Inflammatory macrophage (primary cell): ENCODE data around the gene TEAD1.
"Not testable (repeated sequence)": the region's sequence is repeated elsewhere in the genome, so short reads cannot be mapped to it uniquely, and the experiment has no call there.

Experiments
- DNase-seq, 2 donors: peaks; one replicate each; pipeline ENCODE4 v3.0.0-alpha.2; 2020 to 2022

The TEAD1 gene

DNA sequence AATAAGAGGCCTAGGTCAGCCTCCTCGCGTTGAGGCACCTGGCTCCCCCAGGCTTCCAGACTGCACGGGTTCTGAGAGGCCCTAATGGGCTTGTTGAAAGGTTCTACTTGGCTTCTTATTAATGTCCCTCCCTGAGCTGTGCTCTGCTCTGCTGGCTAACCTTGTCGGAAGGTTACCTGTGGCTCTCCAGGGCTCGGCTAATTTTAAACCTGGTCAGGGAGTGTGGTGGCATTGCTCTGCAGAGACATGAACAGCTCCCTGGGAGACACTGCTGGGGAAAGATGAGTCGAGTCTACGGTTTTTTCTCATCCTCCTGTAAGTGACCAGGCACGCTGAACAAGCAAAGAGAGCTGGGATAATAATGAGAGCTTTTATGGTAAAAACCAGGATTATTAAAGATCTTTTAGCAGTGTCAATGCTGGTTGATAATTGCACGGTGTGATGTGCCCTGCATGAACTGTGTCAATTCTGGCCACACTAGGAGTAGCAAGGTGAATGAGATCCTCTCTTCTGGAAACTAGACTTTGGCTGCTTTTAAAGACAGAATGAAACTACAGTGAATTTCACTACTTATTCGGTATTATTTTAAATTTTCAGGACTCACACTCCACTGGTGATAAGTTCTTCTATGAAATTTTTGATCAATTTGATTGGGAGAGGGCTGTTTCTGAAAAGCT, 70.7 kb downstream of the TEAD1 start:
- no peak for DNase-seq

DNA sequence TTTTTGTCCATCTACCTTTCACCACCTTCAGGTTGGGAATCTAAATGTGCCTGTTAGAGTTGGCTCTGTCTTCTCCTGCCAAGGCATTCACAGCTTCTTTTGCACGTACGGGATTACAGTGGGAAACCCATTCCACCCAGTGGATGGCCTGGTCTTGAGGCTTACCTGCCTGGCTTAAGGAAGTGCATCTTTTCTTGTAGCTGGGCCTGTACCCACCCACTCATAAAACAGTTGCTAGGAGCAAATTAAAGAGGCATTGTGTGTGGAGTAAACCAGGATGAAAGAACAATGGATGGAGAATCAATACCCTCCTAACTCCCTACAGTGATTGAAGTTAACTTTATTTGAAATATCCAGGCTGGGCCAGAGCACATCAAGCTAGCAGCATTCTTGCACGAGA, 71.6 kb downstream of the TEAD1 start:
- no peak for DNase-seq

DNA sequence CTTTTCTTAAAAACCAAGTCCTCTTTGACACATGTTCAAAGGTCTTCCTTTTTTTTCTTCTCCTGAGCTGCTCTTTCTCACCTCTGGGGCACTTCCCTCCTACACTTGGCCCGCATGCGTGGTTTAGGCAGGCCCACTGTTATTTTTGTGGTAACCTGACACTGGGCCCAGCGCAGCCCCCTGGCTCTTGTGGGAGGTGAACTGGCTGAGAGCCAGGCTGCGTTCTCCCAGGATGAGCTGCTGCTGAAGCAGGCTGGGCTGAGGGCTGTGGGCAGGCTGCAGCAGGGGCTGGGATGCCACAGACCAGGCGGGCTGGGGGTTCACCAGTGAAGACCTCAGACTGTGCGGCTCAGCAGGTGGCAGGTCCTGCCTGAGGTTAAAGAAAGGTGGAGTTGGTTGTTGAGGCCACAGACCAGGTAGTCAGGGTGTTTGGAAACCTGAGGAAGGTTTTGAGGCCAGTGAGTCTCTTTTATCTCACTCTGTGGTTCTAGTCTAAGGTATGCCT, 72.4 kb downstream of the TEAD1 start:
- DNase-seq, result no peak

DNA sequence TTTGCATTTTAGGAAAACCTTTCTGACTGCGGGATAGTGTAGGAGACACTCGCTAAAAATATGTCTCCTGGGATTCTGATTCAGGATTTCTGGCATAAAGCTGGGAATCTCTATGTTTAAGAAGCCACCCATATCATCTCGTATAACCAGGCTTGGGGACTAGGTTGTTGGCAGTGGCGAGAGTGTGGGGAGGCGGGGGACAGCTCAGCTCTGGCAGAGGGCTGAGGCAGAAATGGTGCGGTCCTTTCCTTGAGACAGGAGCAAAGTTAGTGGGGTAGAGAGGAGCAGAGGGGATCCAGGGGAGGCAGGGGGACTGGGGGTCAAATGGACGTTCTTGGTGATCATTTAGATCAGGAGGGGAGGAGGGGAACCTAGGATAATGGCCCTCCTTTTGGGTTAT, 74.3 kb downstream of the TEAD1 start:
- no peak for DNase-seq

DNA sequence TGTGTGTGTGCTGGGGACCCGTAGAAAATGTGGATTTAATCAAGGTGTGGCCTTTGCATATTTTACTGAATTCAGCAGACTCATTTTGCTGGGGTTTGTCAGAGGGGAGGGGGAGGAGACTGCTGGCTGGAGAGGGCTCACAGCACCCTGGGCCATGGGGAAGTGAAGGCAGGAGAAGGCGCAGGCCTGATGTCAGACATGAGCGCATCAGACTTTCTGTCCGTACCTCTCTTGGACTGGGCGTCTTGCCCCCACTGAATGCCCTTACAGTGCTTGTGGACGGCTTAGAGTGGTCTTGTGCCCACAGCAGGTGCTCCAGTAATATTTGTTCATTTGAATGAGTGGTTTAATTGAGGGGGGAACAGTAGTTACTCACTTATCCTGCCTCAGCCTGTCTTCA, 75.2 kb downstream of the TEAD1 start:
- DNase-seq, result no peak

DNA sequence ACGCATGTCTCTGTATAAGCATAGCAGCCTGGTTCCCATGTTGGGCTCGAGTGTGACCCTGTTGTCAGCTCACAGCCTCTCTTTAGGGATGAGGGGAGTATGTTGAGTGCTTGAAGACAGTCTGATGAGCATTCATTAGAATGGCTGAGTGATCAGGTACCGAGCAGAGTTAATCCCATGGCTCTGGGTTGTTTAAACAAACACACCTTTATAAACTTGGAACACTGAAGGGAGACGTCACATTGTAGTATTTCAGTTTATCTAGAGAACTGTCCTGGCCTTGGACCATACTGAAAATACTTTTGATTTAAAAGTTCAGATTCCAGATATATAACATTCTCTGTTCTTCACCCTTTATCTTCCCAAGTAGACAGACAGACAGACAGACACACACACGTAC, 76.0 kb downstream of the TEAD1 start:
- DNase-seq, result no peak

DNA sequence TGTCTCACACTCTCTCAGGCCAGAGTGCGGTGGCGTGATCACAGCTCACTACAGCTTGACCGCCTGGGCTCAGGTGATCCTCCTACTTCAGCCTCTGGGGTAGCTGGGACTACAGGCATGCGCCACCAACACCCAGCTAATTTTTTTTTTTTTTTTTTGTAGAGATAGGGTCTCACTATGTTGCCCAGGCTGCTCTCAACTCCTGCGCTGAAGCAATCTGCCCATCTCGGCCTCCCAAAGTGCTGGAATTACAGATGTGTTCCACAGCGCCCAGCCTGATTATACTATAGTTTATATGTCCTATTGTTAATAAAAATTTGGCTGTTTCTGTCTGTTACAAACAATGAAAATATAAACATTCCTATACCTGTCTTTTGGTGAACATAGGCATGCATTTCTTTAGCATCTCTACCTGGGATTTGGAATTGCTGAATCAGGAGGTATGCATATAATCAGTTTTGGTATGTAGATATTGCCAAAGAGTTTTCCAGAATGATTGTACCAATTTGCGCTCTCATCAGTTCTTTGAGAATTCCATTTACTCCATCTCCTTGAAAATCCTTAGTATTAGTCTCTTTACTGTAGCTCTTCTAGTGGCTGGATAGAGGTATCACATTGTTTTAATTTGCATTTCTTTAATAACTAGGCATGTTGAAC, 78.8 kb downstream of the TEAD1 start:
- DNase-seq, result no peak

DNA sequence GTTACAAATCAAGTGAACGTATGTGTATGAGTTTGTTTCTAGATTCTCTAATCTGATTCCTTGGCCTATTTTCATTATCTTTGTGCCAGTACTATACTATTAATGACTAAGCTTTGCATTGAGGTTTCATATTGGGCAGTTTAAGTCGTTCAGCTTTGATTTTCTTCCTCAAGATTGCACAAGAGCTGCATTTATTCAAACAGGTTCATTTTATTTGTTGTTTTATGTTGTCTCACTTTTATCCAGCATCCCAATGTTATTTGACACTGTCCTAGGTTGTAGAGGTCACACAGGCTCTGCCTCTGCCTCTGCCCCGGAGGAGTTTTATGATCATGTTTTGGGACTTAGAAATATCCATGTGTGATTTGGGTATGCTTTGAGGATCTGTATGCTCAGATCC, 79.8 kb downstream of the TEAD1 start:
- DNase-seq, result no peak

DNA sequence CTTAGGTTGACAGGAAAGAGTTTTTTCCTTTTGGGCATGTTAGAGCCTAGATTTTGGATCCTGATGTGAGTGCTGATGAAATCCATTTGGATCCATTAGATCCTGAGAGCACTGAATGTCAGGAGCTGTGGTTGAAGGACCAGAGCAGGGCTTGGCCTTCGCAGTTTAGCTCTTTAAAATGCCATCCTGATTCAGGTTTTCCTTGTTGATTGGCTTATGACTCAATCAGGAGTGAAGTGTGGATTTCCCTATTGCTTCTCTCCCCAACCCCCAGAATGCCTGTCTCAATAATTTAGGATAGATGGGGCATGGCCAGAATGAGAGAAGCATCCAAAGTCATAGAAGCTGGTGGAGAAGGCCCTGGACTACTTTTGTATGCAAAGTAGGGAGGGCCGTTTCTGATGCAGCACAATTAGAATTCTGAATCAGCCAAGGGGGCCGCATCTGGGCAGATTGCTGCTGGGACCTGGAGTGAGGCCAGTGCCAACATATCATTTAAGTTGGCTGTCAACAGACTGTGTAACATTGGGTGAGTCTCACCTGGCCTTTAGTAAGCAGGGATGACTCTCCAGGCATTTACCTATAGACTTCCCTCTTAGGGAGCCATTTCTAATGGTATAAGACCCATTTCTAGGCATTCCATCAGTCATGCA, 80.5 kb downstream of the TEAD1 start:
- no peak for DNase-seq

DNA sequence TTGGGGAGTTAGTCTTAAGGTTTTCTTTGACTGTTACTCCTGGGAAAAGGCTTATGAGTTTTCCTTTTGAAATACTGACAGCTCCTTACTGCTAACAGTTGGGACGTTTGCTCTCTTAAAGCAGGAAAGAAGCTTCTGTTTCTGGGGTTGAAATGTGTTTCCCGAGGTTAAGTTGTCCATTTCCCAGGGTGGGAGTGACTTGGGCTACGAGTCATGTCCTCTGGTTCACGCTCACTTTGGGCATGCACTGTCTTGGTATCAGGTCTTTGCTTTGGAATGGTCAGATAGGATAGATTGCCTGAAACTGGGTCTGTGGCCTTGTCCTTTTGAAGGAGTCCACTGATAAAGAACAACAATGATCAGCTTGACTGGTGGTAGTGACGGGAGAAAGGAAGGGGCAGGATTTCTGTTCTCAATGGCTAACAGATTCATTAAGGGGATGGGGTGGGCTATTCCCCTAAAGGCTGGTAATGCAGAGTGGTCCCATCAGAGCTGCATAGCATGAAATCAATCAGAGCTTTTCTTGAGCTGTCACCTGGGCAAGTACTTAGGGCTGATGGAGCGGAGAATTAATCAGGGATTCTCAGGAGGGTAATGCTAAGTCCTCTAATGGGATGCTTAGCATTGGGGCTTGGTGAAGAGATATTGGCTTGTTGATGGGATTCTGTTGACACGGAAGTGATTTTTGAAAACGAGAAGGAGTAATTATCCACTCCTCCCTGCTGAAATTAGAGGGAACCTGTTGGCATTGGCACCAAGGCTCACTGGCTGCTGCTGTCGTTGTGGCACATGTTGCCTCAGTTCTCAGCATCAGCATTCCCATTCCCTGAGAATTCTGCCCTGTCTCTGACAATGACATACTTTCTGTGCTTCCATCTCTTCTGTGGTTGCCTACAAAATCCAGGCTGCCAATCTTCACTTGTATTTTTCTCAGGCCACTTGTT, 81.6 kb downstream of the TEAD1 start:
- no peak for DNase-seq

DNA sequence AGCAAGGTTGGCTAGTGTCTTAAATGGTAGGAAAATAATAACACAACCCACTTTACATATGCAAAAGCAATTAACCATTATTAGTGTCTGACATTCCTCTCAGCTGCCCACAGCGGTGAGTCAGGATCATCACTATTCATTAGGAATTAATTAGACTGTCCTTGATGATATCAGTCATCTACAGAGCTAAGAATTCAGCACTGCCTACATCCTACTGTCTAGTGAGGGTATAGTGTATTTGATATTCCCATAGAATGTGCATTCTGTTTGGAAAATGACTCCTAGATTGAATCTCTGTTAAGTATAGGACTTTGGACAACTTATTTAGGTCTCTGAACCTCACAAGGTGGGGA, 82.2 kb downstream of the TEAD1 start:
- no peak for DNase-seq

DNA sequence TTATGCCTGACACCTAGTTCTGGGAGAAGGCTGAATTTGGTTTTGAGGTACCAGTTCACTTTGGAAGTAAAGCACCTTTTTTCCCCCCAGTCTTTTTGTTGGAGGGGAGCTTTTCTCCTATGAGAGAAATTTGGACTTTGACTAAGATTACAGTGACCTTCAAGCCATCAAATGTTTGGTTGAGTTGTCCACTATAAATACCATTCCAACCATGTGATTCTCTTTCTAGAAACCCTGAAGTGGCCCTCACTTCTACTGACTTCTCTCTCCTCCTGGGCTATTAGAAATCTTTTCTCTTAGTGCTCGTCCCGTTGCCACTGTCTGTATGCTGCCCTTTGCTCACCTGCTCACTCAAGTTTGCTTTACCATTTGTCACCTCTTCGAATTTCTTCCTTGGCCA, 82.6 kb downstream of the TEAD1 start:
- no peak for DNase-seq

DNA sequence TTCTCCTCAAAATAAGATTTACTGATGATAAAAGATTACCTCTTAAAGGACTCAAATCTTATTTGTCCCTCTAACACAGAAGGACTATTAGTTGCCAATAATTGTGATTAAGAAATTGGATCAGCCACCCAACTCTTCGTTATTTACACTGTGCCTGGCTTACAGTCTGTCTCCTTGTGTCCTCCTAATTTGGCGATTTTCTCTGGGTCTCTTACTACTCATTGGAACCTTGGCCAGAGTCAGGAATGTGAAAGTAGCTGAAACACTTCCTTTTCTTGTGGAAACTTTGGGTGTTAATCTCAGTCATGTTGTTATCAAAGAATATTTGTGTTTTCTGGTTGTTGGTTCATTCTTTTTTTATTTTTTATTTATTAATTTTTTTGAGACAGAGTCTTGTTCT, 83.2 kb downstream of the TEAD1 start:
- DNase-seq, result no peak

DNA sequence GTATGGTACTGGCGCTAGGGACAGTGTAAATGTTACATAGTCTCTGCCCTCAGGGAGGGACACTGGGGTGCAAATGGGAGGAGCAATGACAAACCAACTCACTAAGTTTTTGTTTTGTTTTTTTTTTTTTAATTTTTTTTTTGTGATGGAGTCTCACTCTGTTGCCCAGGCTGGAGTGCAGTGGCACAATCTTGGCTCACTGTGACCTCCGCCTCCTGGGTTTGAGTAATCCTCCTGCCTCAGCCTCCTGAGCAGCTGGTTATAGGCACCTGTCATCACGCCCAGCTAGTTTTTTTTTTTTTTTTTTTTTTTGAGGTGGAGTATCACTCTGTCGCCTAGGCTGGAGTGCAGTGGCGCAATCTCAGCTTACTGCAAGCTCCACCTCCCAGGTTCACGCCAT, 83.9 kb downstream of the TEAD1 start:
- DNase-seq, result not testable (repeated sequence)

DNA sequence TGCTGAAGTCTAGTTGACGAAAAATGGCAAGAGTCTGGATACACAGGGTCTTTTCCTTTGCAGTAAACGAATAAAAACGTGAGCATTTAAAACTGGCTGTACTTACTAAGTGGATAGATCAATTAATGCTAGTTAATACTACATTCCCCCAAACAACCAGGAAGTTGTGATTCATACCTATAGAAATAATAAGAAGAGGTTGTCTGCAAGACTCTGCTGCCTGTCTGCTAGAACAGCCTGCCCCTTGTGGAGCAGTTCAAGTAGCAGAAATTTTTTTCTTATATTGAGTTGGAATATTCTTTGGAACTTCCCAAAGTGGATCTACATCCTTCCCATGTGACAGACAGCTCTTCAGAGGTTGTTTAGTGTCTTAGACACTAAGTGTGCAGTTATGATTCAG, 86.8 kb downstream of the TEAD1 start:
- no peak for DNase-seq

DNA sequence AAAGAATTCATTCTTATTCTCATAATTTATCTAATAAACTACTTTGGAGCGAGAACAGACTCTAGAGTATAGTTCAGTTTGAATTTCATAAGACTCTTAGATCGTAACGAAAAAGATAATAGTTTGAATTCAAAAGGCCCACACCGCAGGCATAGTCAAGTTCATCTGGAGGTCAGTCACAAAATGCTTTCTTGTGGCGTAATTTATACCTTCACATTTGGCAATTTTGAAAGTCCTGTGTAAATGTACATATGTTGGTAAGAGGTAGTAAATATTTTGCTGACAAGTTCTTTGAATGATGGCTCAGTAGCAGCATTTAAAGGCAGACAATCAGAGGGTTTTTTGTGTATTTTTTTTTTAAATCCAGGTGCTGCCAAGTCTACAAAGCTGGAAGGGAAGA, 88.1 kb downstream of the TEAD1 start:
- no peak for DNase-seq

DNA sequence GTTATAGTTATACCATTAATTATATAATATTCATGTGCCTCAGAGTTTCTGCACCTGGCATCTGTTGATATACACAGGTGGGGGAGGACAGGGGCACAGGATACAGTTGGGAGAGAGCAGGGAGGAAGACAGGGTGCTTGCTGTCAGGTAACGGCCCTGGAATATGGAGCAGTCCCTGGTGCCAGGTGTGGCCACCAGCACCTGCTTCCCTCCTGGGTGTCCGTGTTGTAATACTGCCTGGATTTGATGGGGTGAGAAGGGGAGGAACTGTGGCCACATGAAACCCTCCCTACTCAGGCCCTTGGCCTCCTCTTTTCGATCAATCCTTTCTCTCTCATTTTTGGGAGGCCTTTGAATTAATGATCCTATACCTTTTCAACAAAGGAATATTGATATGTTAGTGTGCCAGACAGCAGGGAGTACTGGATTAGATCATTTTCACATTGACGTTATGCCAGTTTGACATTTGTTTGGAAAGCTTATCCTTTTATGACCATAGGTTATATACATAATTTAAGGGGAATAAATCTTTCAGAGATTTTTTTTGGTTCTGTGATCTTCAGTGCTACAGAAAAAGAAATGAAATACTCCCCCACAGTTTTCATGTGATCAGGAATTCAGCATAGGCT, 88.6 kb downstream of the TEAD1 start:
- DNase-seq, result no peak

DNA sequence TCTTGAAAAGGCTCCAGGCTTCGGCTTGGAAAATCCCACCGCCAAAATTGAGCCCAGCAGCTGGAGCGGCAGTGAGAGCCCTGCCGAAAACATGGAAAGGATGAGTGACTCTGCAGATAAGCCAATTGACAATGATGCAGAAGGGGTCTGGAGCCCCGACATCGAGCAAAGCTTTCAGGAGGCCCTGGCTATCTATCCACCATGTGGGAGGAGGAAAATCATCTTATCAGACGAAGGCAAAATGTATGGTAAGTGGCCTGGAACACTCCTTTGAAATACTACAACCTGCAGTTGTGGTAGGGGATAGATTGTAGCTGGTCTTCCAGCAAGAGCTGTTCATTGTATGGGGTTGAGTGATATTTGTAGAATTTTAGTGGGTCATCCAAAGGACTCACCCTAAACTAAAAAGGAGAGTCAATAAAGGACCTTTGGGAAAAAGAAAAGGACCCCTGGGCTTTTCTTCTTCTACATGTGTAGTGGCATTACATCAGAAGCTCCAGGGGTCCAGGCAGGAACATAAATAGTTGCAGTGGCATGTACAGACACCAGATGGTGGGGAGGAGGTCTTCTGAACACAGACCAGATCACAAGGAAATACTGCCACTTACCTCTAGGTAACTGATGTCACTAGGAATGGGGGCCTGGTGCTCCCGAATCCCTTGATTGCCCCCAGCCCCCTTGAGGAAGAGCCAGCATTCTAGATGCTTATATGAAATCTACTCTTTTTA, 90.1 kb downstream of the TEAD1 start:
- DNase-seq, result no peak

DNA sequence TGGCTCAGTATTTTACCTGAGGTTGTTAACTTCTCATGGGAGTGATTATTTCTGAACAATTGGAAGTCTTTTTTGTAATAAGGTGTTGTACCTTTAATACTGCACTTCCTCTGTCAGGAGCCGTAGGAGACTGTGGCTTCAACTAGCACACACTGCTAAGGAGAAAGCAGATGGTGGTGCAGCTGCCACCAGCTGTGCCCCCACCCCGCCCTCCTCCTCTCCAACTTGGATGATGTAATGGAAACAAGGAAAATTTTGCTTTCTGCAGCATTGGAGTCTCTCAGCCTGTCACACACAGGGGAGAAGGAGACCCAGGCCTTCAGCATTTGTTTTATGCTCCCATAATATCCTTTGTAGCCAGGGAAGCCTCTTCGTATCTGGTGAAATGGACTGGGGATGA, 91.2 kb downstream of the TEAD1 start:
- DNase-seq, result no peak

DNA sequence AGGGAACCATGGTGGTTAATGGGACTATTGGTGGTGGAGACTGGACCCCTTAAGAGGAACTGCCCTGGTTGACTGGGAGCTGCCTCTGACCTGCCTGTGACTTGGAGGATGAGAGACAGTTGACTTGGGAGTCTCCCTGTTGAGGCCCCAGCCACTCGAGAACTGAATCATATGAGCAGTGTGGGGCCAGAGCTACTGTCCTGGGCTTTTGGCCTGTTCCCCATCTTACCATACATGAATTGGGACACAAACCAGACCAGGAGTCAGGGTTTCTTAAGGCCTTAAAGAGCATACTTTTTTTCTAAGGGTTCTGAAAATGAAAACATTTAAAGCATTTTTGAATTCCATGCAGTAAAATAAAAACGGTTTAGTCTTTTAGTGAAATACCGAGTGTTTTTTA, 92.8 kb downstream of the TEAD1 start:
- DNase-seq, result no peak

DNA sequence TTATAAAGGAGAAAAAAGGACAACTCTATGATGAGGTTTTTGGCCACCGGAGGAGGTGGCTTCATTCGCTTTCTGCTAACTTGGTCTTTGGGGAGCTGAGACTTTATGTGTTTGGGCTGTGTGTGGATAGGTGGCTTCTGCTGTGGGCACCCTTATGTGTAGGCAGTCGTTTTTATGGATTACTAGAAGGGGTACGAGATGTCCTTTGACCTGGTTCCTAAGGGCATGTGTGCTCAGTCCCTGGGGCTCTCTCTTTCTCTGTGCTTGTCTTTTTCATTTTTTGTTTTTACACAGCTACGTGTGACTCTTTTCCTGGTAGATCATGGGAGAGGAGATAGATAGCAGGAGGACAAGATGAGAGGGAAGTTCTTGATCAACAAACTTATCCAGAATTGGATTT, 93.4 kb downstream of the TEAD1 start:
- no peak for DNase-seq
